ENCODE measurements around the gene SPHKAP.
"Not testable (repeated sequence)": the region's sequence is repeated elsewhere in the genome, so short reads cannot be mapped to it uniquely, and the experiment has no call there.

The SPHKAP gene, protein sequence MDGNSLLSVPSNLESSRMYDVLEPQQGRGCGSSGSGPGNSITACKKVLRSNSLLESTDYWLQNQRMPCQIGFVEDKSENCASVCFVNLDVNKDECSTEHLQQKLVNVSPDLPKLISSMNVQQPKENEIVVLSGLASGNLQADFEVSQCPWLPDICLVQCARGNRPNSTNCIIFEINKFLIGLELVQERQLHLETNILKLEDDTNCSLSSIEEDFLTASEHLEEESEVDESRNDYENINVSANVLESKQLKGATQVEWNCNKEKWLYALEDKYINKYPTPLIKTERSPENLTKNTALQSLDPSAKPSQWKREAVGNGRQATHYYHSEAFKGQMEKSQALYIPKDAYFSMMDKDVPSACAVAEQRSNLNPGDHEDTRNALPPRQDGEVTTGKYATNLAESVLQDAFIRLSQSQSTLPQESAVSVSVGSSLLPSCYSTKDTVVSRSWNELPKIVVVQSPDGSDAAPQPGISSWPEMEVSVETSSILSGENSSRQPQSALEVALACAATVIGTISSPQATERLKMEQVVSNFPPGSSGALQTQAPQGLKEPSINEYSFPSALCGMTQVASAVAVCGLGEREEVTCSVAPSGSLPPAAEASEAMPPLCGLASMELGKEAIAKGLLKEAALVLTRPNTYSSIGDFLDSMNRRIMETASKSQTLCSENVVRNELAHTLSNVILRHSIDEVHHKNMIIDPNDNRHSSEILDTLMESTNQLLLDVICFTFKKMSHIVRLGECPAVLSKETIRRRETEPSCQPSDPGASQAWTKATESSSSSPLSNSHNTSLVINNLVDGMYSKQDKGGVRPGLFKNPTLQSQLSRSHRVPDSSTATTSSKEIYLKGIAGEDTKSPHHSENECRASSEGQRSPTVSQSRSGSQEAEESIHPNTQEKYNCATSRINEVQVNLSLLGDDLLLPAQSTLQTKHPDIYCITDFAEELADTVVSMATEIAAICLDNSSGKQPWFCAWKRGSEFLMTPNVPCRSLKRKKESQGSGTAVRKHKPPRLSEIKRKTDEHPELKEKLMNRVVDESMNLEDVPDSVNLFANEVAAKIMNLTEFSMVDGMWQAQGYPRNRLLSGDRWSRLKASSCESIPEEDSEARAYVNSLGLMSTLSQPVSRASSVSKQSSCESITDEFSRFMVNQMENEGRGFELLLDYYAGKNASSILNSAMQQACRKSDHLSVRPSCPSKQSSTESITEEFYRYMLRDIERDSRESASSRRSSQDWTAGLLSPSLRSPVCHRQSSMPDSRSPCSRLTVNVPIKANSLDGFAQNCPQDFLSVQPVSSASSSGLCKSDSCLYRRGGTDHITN (N-terminal part only)

DNA sequence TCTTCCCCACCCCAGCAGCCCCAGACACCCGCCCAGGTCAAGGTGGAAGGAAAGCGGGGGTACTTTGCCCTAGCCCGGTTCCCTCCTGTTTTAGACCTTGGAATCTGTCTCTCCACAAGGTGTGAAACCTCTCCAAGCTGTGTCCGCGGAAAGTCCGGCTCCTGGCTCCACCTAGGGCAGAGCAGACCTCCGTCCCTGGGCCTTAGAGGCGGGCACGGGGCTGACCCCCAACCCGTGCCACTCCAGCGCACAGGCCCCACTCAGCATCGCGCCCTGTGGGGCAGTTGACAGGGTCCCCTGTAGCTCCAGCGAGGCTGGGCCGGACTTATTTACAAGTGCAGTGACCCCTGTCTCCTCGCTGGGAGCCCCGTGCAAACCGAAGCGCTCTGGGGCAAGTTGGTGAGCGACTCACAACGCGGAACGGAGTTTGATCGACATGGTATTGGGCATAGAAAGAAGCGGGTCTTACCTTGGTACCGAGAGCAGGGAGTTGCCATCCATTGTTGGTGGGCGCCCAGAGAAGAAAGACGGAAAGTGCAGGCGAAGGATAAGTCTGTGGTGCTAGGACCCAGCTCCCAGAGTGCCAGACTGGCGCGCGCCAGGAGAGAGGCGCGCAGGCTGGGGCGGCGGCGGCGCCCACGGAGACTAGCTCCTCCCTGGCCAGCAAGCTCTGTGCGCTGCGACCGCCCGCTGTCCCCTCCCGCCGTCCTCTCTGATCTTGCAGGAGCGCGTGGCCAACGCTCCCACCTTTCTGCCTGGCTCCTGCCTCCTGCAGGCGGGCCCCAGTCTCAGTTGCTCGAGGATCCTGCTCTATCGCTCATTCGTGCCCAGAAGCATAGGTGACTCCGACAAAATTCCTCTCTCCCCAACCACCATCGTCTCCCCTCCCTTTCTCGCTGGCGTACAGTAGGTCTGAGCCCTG is at the start of gene SPHKAP:
Gene SPHKAP, minus strand, starts transcription at position 590 of the 922 bp plus-strand sequence. Its CDS starts 89 bp downstream, at position 501.
- Histone ChIP-seq H3K4me3 (ENCODE audit: low read depth in 1 of 5, low read length in 5 of 5) (no peak within 1 kb of the TSS), H3K9me3 (ENCODE audit: control insufficient read depth in 5 of 5, low read length in 5 of 5) (peaks cover 0 to 8% (median 4%) of the 10 kb centered on the region in 5 donors), H3K27me3 (ENCODE audit: control insufficient read depth in 5 of 5, insufficient read depth in 4 of 5, low read length in 5 of 5) (peaks cover 13 to 18% (median 15%) of the 10 kb centered on the region in 5 donors), H3K36me3 (ENCODE audit: control insufficient read depth in 5 of 5, insufficient read depth in 5 of 5, low read length in 5 of 5) (no peaks in the 10 kb centered on the region), H3K9ac (ENCODE audit: low read length in 5 of 5) (no peak within 1 kb of the TSS), H3K4me1 (ENCODE audit: control insufficient read depth in 5 of 5, insufficient read depth in 5 of 5, low read length in 5 of 5) (no peaks in the 10 kb centered on the region), H3K27ac (ENCODE audit: low read depth, low read length) (no peak within 1 kb of the TSS)

DNA sequence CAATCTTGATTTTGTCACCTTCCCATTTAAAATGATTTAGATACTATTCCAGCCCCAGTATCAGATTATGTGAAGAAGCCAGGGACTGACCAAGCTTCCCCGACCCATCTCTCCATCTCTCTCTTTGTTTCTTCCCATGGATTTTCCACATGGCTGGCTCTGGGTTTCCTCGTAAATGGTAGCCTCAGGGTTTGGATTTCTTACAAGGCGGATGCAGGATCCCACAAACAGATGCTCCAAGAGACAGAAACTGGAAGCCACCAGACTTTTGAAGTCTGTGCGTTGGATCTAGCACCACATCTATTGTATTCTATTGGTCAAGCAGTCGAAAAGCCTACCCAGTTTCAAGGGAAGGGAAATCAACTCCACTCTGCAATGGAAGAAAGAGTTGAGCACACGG is 46.0 kb upstream of the SPHKAP start:
- Histone ChIP-seq H3K9ac (ENCODE audit: low read length in 5 of 5) (no peak overlapping the region), H3K9me3 (ENCODE audit: control insufficient read depth in 5 of 5, low read length in 5 of 5) (no peaks in the 10 kb centered on the region), H3K27ac (ENCODE audit: low read depth, low read length) (no peak overlapping the region), H3K36me3 (ENCODE audit: control insufficient read depth in 5 of 5, insufficient read depth in 5 of 5, low read length in 5 of 5) (no peaks in the 10 kb centered on the region), H3K4me1 (ENCODE audit: control insufficient read depth in 5 of 5, insufficient read depth in 5 of 5, low read length in 5 of 5) (no peaks in the 10 kb centered on the region), H3K27me3 (ENCODE audit: control insufficient read depth in 5 of 5, insufficient read depth in 4 of 5, low read length in 5 of 5) (no peaks in the 10 kb centered on the region), H3K4me3 (ENCODE audit: low read depth in 1 of 5, low read length in 5 of 5) (no peak overlapping the region)

DNA sequence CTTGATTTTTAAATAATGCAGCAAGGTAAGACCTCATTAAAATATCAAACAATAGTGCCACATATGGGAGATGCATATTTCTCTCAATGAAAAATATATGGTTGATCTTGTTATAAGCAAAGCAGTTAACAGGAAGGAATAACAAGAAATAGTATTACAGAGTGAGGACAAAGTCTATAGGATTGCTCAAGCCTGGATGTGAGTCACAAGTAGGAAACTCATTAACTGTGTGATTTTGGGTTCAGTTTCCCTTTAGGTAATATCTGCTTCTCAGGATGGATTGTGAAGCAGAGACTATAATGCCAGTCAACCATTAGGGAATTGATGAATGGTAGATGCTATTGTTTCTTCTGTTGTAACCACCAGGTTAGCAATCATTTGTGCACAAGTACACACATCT is 42.9 kb upstream of the SPHKAP start:
- H3K36me3 ChIP-seq (ENCODE audit: control insufficient read depth in 5 of 5, insufficient read depth in 5 of 5, low read length in 5 of 5) = no peaks in the 10 kb centered on the region
- no peaks in the 10 kb centered on the region for H3K4me1 ChIP-seq (ENCODE audit: control insufficient read depth in 5 of 5, insufficient read depth in 5 of 5, low read length in 5 of 5)
- no peaks in the 10 kb centered on the region for H3K27me3 ChIP-seq (ENCODE audit: control insufficient read depth in 5 of 5, insufficient read depth in 4 of 5, low read length in 5 of 5)
- H3K9me3 ChIP-seq (ENCODE audit: control insufficient read depth in 5 of 5, low read length in 5 of 5) = no peaks in the 10 kb centered on the region
- no peak overlapping the region for H3K9ac ChIP-seq (ENCODE audit: low read length in 5 of 5)
- no peak overlapping the region for H3K4me3 ChIP-seq (ENCODE audit: low read depth in 1 of 5, low read length in 5 of 5)
- no peak overlapping the region for H3K27ac ChIP-seq (ENCODE audit: low read depth, low read length)

DNA sequence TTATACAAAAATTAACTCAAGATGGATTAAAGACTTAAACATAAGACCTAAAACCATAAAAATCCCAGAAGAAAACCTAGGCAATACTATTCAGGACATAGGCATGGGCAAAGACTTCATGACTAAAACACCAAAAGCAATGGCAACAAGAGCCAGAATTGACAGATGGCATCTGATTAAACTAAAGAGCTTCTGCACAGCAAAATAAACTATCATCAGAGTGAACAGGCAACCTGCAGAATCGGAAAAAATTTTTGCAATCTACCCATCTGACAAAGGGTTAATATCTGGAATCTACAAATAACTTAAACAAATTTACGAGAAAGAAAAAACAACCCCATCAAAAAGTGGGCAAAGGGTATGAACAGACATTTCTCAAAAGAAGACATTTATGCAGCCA is 37.1 kb upstream of the SPHKAP start:
- H3K9me3 ChIP-seq (ENCODE audit: control insufficient read depth in 5 of 5, low read length in 5 of 5); H3K9ac ChIP-seq (ENCODE audit: low read length in 5 of 5); H3K4me1 ChIP-seq (ENCODE audit: control insufficient read depth in 5 of 5, insufficient read depth in 5 of 5, low read length in 5 of 5); H3K36me3 ChIP-seq (ENCODE audit: control insufficient read depth in 5 of 5, insufficient read depth in 5 of 5, low read length in 5 of 5); H3K27ac ChIP-seq (ENCODE audit: low read depth, low read length); H3K4me3 ChIP-seq (ENCODE audit: low read depth in 1 of 5, low read length in 5 of 5); H3K27me3 ChIP-seq (ENCODE audit: control insufficient read depth in 5 of 5, insufficient read depth in 4 of 5, low read length in 5 of 5): not testable (repeated sequence)

DNA sequence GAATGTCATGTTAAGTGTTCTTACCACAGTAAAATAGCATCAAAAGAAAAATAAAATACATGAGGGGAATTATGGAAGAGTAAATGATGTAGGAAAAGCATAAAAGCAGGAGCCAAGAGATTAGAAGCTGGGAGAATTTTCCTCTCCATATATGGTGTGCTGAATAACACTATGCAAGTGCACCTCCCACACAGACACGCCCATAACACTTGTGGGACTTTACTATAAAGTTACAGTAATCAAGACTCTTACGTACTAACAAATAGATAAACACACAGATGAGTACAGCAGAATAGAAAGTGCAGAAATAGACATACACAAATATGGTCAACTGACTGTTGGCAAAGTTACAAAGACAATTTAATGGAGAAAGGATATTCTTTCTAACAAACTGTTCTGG is 16.0 kb upstream of the SPHKAP start:
- H3K27me3 ChIP-seq (ENCODE audit: control insufficient read depth in 5 of 5, insufficient read depth in 4 of 5, low read length in 5 of 5) = no peaks in the 10 kb centered on the region
- no peaks in the 10 kb centered on the region for H3K4me1 ChIP-seq (ENCODE audit: control insufficient read depth in 5 of 5, insufficient read depth in 5 of 5, low read length in 5 of 5)
- no peak overlapping the region for H3K4me3 ChIP-seq (ENCODE audit: low read depth in 1 of 5, low read length in 5 of 5)
- H3K9ac ChIP-seq (ENCODE audit: low read length in 5 of 5) = no peak overlapping the region
- H3K36me3 ChIP-seq (ENCODE audit: control insufficient read depth in 5 of 5, insufficient read depth in 5 of 5, low read length in 5 of 5) = no peaks in the 10 kb centered on the region
- no peak overlapping the region for H3K27ac ChIP-seq (ENCODE audit: low read depth, low read length)
- peaks cover 0 to 6% (median 4%) of the 10 kb centered on the region in 5 donors for H3K9me3 ChIP-seq (ENCODE audit: control insufficient read depth in 5 of 5, low read length in 5 of 5)

DNA sequence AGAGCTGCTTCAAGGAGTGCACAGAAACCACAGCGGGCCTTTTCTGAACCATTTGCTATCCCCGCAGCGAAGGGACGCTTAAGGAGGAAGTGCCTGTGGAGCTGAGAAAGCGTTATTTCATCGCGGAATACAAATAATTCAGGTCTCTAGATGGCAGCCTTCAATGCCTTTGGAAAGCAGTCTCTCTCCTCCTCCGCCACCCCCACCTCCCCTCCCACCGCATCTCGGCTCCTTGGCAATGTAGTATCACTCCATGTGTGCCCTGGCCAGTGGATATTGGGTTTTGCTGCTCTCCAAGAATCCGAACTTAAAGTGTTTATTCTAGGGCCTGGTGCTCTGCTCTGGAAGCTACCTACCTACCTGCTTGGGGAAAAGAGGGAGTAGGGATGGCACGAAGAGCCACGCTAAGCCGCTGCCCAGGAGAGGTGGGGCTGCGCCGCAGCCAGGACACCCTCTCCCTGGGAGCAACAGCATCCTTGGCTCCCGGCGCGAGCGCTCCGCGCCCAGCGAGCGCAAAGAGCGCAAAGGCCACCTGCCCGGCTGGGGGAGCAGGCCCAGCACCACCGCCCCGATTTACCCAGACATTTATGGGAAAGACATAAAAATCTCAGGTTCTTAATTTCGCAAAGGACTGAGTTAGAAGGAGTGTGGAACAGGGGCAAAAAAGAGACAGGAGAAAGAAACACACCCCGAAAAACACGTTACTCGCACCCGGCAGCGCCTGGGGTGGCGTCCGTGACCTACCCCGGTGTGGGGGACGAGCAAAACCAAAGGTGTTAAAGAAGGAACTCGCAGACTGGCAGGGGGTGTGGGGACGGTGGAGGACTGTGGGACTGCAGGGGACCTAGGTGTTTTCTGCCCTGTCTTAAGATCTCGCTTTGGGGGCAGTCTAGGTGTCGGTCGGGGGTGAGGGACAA is 1.0 kb downstream of the SPHKAP start:
- no peak overlapping the region for H3K27ac ChIP-seq (ENCODE audit: low read depth, low read length)
- H3K27me3 ChIP-seq (ENCODE audit: control insufficient read depth in 5 of 5, insufficient read depth in 4 of 5, low read length in 5 of 5) = peaks cover 13 to 18% (median 15%) of the 10 kb centered on the region in 5 donors
- peaks cover 0 to 7% (median 4%) of the 10 kb centered on the region in 5 donors for H3K9me3 ChIP-seq (ENCODE audit: control insufficient read depth in 5 of 5, low read length in 5 of 5)
- H3K36me3 ChIP-seq (ENCODE audit: control insufficient read depth in 5 of 5, insufficient read depth in 5 of 5, low read length in 5 of 5) = no peaks in the 10 kb centered on the region
- H3K9ac ChIP-seq (ENCODE audit: low read length in 5 of 5) = no peak overlapping the region
- no peaks in the 10 kb centered on the region for H3K4me1 ChIP-seq (ENCODE audit: control insufficient read depth in 5 of 5, insufficient read depth in 5 of 5, low read length in 5 of 5)
- H3K4me3 ChIP-seq (ENCODE audit: low read depth in 1 of 5, low read length in 5 of 5) = no peak overlapping the region

DNA sequence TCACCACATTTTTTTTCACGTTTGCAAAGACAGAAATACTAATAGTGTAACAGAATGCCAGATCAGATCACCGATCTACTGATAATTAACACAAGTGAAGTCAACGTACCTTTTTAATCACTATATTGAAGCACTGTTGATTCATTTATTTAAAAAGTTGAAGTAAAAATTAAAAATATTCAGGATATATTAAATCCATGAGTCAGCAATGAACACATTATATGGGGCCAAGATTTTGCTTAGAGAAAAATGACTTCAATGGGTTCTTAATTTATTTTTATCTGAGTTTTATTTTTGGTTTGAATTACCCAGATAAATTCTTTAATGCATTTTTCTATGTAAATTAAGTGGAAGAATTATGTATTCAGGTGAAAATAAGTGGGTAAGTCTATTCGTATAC is 14.2 kb downstream of the SPHKAP start:
- Histone ChIP-seq H3K4me3 (ENCODE audit: low read depth in 1 of 5, low read length in 5 of 5) (no peak overlapping the region), H3K27ac (ENCODE audit: low read depth, low read length) (no peak overlapping the region), H3K9ac (ENCODE audit: low read length in 5 of 5) (no peak overlapping the region), H3K36me3 (ENCODE audit: control insufficient read depth in 5 of 5, insufficient read depth in 5 of 5, low read length in 5 of 5) (no peaks in the 10 kb centered on the region), H3K27me3 (ENCODE audit: control insufficient read depth in 5 of 5, insufficient read depth in 4 of 5, low read length in 5 of 5) (no peaks in the 10 kb centered on the region), H3K9me3 (ENCODE audit: control insufficient read depth in 5 of 5, low read length in 5 of 5) (peaks cover 0 to 4% (median 0%) of the 10 kb centered on the region in 5 donors), H3K4me1 (ENCODE audit: control insufficient read depth in 5 of 5, insufficient read depth in 5 of 5, low read length in 5 of 5) (no peaks in the 10 kb centered on the region)

DNA sequence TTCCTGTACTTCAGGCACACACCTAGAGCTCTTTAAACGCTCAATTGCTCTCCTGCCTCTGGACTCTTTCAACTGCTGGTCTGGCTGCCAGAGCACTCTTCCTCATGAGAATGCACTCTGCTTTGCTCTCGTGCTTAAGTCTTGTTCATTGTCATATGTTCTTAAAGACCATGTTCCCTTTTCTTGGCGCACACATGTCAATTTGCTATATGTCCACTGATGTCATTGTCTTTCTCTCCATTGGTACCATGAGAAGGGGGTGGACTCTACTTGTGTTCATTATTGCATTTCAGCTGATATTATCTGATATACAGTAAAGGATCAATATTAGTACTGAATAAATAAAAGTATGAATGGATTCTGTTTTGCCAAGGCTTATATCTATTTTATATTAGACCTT is 16.8 kb downstream of the SPHKAP start:
- H3K4me1 ChIP-seq (ENCODE audit: control insufficient read depth in 5 of 5, insufficient read depth in 5 of 5, low read length in 5 of 5) = no peaks in the 10 kb centered on the region
- no peaks in the 10 kb centered on the region for H3K27me3 ChIP-seq (ENCODE audit: control insufficient read depth in 5 of 5, insufficient read depth in 4 of 5, low read length in 5 of 5)
- H3K36me3 ChIP-seq (ENCODE audit: control insufficient read depth in 5 of 5, insufficient read depth in 5 of 5, low read length in 5 of 5) = no peaks in the 10 kb centered on the region
- H3K9me3 ChIP-seq (ENCODE audit: control insufficient read depth in 5 of 5, low read length in 5 of 5) = peaks cover 0 to 4% (median 0%) of the 10 kb centered on the region in 5 donors
- H3K9ac ChIP-seq (ENCODE audit: low read length in 5 of 5) = no peak overlapping the region
- no peak overlapping the region for H3K4me3 ChIP-seq (ENCODE audit: low read depth in 1 of 5, low read length in 5 of 5)
- H3K27ac ChIP-seq (ENCODE audit: low read depth, low read length) = no peak overlapping the region

All from subcutaneous abdominal adipose tissue (tissue), 5 donors.